ENCODE measurements around the gene TOP1.
"Not testable (repeated sequence)": the region's sequence is repeated elsewhere in the genome, so short reads cannot be mapped to it uniquely, and the experiment has no call there.

The TOP1 gene

GRCh38 chr20:41091927-41092326, 63.3 kb downstream of the TOP1 start:
- no peak for DNase-seq (ENCODE audit: low read depth in 2 of 3, low spot score in 1 of 3)

DNA sequence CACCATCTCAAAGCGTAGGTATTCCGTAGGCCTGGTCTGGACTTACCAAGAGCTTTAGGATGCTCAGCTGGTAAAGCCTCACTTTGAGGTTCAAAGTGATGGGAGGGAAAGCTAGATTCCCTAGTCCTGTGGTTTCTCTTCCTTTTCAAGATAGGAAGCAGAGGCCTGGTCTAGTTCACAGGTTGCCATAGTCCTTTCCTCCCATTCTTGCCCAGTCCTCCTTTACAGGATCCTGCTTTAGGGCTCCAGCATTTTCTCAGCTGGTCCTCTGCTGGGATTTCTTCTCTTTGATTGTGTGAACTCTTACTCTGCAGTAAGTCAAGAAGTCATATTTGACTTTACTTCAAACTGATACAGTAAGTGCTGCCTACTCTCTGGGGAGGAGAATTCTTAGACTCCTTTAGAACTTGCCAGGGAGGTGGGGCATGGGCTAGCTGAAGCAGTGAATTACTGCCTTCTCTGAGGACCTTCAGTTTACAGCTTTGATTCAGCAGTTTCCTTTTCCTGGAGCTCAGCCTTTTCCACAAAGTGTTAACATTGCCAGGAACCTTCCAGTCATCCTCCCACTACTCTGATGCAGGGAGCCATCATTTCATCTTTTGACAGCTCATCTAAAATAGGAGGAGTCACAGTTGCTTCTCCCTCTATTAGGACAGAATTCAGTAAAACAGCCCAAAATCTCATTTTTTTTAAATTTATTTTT, 65.9 kb downstream of the TOP1 start:
- peak in 2 of 3 donors; percentile 17 to 18 for DNase-seq (ENCODE audit: low read depth in 2 of 3, low spot score in 1 of 3)

- DNase-seq (ENCODE audit: low read depth in 2 of 3, low spot score in 1 of 3) = peak in 2 of 3 donors; percentile 6 to 39
Observed at GRCh38 chr20:41095110-41095969, 66.7 kb downstream of the TOP1 start.

DNA sequence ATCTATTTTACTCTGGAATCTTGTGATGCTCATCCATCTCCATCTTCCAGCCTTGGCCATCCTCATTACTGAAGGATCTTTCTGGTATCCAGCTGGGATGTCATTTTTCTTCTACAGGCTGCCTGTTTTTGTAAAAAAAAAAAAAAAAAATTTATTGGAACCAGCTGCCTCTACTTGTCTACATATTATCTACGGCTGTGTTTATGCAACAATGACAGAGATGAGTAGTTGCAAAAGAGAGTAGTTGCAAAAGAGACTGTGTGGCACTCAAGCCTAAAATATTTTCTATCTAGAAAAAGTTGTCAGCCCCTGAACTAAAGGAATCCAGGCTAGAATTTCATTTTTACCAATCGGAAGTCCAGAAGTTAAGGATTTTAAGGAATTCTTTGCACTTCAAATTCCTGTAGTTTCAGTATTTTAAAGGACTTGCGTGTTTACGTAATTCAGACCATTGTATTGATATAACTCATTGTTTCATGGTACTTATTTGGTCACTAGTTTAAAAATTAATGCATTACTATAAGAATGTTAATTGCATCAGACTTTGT, 70.2 kb downstream of the TOP1 start:
- no peak for DNase-seq (ENCODE audit: low read depth in 2 of 3, low spot score in 1 of 3)

GRCh38 chr20:41100001-41100480, 71.4 kb downstream of the TOP1 start:
- no peak for DNase-seq (ENCODE audit: low read depth in 2 of 3, low spot score in 1 of 3)

GRCh38 chr20:41101660-41102059, 73.0 kb downstream of the TOP1 start:
- no peak for DNase-seq (ENCODE audit: low read depth in 2 of 3, low spot score in 1 of 3)

- no peak for DNase-seq (ENCODE audit: low read depth in 2 of 3, low spot score in 1 of 3)
Observed at GRCh38 chr20:41108531-41108930, 79.9 kb downstream of the TOP1 start.

- no peak for DNase-seq (ENCODE audit: low read depth in 2 of 3, low spot score in 1 of 3)
Observed at GRCh38 chr20:41110012-41110411, 81.4 kb downstream of the TOP1 start.

DNA sequence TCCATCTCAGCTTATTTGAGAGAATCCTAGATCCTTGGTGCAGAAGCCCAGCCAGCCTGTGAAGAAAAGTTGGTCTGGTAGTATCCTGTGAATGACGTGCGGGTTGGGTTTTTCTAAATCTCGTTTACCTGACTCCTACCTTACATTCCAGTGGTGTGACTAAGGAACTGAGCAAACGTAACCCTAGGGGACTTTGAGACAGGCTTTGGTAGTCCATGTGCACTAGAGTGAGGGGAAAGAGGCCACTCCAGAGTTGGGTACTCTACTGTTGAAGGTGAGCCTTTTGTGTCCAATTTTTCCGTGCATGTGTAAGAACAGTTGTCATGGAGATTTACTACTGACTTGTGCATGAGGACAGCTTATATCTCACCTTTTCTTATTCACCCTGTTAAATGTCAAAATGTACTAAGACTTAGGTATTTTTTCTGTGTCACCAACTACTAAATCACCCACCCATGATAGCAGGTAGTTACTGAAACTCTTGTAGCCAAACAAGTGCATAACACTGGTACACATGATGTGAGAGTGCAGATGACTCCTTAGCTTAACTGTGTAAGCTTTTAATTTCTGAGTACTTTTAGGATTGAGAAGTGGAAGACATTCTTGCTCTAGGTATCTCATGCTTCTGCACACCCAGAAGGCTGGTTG, 82.4 kb downstream of the TOP1 start:
- no peak for DNase-seq (ENCODE audit: low read depth in 2 of 3, low spot score in 1 of 3)

DNA sequence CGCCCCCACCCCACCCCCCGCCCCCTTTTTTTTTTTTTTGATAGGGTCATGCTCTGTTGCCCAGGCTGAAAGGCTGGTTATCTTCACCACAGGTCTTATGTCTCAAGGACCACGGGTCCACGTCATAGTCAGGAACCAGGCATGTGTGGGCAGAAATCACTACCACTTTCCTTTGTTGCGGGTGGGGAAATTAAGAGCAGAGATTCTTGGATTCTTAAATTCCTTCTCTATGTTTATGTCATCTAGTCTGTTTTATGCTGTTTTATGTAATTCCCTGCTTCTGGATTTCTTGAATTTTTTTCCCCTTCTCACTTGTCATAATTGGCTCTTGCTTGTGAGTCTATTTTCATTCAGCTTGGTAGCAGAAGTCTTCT, 82.9 kb downstream of the TOP1 start:
- DNase-seq (ENCODE audit: low read depth in 2 of 3, low spot score in 1 of 3) = no peak

DNA sequence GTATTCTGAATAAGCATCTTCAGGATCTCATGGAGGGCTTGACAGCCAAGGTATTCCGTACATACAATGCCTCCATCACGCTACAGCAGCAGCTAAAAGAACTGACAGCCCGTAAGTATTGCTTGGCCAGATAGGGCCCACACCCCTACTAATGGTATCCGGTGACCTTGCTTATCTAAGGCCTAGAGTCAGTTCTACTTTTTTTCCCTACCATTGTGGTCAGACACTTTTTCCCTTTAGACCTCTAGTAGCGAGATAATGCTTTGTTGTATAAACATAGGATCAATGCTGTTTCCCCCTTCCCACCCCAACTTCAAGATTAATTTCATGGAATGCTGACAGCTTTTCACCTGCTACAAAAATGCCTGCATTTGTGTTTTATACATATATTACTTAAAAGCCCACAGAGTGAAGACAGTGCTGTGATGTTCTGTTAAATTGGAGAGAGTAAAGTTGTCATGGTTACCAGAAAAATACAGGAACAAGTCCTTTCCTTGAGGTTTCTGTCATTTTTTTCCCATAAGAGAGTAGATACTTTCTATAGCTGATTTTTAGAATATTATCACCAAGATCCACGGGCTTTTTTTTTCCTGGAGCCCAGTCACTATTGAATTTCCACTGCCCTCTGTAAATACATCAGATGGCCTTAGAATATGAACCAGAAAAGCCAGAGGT, 87.8 kb downstream of the TOP1 start:
- DNase-seq (ENCODE audit: low read depth in 2 of 3, low spot score in 1 of 3) = no peak

DNA sequence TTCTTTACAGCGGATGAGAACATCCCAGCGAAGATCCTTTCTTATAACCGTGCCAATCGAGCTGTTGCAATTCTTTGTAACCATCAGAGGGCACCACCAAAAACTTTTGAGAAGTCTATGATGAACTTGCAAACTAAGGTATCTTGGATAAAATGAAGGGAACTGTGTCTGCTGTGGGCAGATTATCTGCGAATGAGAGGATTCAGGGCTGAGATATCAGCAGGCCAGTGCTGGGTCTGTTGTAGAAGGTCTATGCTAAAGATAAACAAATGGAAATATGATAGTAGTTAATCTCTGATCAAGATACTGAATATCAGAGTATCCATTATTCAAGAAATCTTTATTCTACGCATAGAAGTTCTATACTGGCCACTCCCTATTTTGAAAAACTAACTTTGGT, 89.5 kb downstream of the TOP1 start:
- not testable (repeated sequence) for DNase-seq (ENCODE audit: low read depth in 2 of 3, low spot score in 1 of 3)

DNA sequence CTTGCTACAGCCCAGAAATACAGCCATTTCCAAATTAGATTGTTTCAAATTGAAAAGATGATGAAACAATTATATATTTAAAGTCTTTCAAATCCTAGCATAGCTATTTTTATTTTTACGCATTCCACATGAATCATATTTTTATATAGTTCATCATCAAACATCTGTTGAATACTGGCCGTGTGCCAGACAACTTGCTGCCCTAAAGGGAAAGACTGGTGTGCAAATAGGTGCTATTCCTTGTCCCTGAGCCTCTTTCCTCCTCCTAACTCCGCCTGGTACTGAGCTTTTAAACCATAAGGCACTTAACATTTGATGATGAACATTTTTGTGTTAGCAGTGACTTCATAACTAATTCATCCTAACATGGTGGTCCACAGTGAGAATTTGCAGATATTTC, 90.0 kb downstream of the TOP1 start:
- no peak for DNase-seq (ENCODE audit: low read depth in 2 of 3, low spot score in 1 of 3)

DNA sequence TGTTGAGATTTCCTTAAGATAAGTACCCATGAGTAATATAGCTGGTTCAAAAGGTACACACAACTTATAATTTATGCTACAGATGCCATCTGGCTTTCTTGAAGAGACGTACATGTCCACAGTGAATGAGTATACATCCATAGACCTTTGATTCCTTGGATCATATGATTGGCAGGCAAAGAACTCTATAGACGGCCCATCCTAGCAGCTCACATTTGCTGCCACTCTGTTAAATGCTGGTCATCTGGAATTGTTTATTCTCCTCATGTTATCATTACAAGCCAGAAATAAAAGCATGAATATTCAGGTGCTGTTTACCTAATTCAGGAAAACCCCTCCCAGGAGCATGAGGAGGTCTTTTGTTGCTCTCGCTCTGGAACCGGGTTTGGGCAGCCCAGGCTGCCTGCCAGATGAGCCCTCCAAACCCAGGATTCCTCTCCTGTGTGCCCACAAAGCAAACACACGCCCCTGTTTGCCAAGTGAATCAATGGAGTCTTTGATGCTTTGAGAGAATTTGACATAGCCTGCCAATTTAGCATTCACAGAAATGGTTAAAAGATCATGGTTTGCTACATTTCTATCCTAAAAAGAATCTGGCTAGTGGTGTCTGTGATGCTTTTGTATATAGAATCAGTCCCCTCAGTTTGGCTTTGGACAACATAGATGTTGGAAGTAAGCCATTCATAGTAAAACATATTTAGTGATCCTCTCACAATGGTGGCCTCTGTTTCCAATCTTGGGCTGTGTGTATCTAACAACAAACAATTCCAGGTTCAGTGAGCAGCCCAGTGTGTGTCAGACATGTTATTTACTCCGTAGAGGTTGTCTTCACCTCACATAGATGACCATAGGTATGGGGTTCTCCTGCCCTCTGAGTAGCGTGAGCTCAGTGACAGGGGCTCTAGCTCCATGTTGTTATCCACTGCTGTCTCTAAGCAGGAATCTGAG, 91.3 kb downstream of the TOP1 start:
- DNase-seq (ENCODE audit: low read depth in 2 of 3, low spot score in 1 of 3) = no peak

- no peak for DNase-seq (ENCODE audit: low read depth in 2 of 3, low spot score in 1 of 3)
Observed at GRCh38 chr20:41121399-41121798, 92.8 kb downstream of the TOP1 start.

GRCh38 chr20:41123631-41124030, 95.0 kb downstream of the TOP1 start:
- DNase-seq (ENCODE audit: low read depth in 2 of 3, low spot score in 1 of 3) = no peak

DNA sequence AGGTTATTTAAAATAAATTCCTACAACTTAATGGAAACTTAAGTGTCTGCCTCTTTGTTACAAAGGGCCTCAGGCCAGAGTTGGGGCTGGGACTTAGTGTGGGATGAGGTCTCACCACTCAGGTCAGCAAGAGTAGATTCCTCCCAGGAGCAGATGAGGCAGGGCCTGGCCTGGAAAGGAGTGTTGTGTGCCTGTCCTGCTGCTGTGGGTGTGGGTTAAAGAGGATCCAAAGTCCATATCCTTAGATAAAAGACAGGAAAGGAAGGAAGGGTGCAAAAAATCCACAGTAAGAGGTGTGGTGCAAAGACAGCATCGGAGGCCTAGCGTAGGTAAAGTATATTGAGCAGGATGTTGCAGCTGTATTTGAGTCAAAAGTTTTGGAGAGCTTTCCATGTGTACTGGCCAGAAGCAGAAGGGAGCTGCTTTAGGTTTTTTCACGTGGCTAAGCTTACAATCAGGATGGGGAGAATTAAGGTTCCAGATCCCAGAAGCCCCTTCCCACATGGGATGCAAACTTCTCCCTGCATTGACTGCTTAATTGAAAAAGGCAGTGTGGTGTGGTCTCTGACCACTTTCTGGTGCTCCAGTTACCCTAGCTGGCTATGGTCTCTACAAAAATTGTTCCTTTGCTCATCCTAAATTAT, 96.0 kb downstream of the TOP1 start:
- DNase-seq (ENCODE audit: low read depth in 2 of 3, low spot score in 1 of 3) = no peak

DNA sequence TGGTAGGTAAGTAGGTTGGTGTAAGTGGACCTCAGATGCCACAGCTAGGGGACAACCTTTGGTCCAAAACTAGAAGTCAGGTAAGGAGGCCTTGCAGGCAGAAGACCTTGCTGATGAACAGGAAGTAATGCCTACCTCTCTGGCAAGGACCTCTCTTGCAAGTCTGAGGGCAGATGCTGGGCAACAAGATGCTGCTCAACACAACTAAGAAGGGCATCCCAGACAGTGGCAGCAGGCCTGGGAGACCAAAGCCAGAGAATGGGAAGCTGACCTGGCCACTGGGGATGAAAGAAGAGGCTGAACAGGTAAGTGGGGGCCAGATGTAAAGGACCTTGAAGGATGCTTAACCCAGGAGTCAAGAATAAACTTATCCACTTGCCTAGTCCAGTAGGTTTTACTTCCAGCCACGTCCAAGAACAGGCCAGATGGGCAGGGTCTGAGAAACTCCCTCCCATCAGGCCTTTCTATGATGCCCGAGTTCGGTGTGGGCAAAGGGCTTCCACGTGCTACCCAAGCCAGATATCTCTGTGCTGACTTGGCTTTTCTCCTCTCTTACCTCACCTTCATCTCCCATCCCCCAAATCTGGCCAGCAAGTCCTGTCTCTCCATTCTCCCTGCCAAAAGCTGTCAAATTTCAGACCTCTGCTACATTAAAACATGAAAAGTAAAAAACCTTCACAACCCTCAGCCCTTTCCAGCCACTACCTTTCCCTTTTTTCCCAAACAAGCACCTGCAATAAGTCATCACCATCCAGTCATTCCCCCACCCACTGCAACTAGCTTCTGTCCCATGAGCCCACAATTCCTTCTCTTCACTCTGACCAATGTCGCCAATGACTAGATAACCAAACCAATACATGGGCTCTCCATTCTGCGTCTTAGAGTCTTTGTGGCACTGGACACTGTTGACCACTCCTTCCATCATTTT, 97.2 kb downstream of the TOP1 start:
- DNase-seq (ENCODE audit: low read depth in 2 of 3, low spot score in 1 of 3) = no peak

Data from stimulated activated CD4-positive, alpha-beta T cell treated with anti-CD3 and anti-CD28 coated beads, Interleukin-12 subunit alpha, Interleukin-12 subunit beta, amount 100 ng/mL, for 48 hours (primary cell).